Measurements from ENCODE around the gene AMMECR1.

The AMMECR1 gene

GRCh38 chrX:110286106-110286505 is 31.8 kb downstream of the AMMECR1 start:
- H3F3A ChIP-seq (ENCODE audit: low read depth) = no peaks in the 10 kb centered on the region
- H3K79me2 ChIP-seq (ENCODE audit: insufficient read depth, low read length) = 0 out of 2 replicates have a peak, but pooled peaks cover 4% of the 10 kb centered on the region
- H3K9me3 ChIP-seq (ENCODE audit: insufficient read depth, low read depth, low read length) = no peaks in the 10 kb centered on the region; the same call in 1 of the 2 replicates
- H3K9ac ChIP-seq (ENCODE audit: low read depth, low read length, poor library complexity, severe bottlenecking) = no peak overlapping the region
- no peak overlapping the region for H3K4me3 ChIP-seq (ENCODE audit: low read length, poor library complexity, severe bottlenecking)
- no peaks in the 10 kb centered on the region for H3K36me3 ChIP-seq (ENCODE audit: insufficient read depth, low read length)
- peaks cover 2% of the 10 kb centered on the region for H3K4me1 ChIP-seq (ENCODE audit: insufficient read depth, low read length, poor library complexity, severe bottlenecking)
- H3K9me2 ChIP-seq (replicated peaks; ENCODE audit: low read depth, low read length) = no peaks in the 10 kb centered on the region
- no peak overlapping the region for H2AFZ ChIP-seq (ENCODE audit: low read length)
- no peak overlapping the region for H3K4me2 ChIP-seq (ENCODE audit: low read depth, low read length, poor library complexity, severe bottlenecking)
- H3K27me3 ChIP-seq (ENCODE audit: insufficient read depth, low read length, poor library complexity, severe bottlenecking) = no peaks in the 10 kb centered on the region
- TF ChIP-seq CTCF (conservative IDR thresholded peaks at IDR 0.05; ENCODE audit: low read length) = no peak
- TF ChIP-seq EZH2phosphoT487 (IDR thresholded peaks at IDR 0.05; ENCODE audit: borderline replicate concordance) = no peak
- H4K20me1 ChIP-seq (ENCODE audit: insufficient read depth, low read length, poor library complexity, severe bottlenecking) = no peaks in the 10 kb centered on the region

- H3F3A ChIP-seq (ENCODE audit: low read depth) = no peaks in the 10 kb centered on the region
- 0 out of 2 replicates have a peak, but pooled peaks cover 4% of the 10 kb centered on the region for H3K79me2 ChIP-seq (ENCODE audit: insufficient read depth, low read length)
- H3K9me3 ChIP-seq (ENCODE audit: insufficient read depth, low read depth, low read length) = no peaks in the 10 kb centered on the region; the same call in 1 of the 2 replicates
- H3K4me3 ChIP-seq (ENCODE audit: low read length, poor library complexity, severe bottlenecking) = no peak overlapping the region
- H2AFZ ChIP-seq (ENCODE audit: low read length) = no peak overlapping the region
- no peaks in the 10 kb centered on the region for H3K27me3 ChIP-seq (ENCODE audit: insufficient read depth, low read length, poor library complexity, severe bottlenecking)
- peaks cover 2% of the 10 kb centered on the region for H3K4me1 ChIP-seq (ENCODE audit: insufficient read depth, low read length, poor library complexity, severe bottlenecking)
- TF ChIP-seq CTCF (conservative IDR thresholded peaks at IDR 0.05; ENCODE audit: low read length) (no peak), EZH2phosphoT487 (IDR thresholded peaks at IDR 0.05; ENCODE audit: borderline replicate concordance) (no peak)
- H3K9ac ChIP-seq (ENCODE audit: low read depth, low read length, poor library complexity, severe bottlenecking) = no peak overlapping the region
- no peak overlapping the region for H3K4me2 ChIP-seq (ENCODE audit: low read depth, low read length, poor library complexity, severe bottlenecking)
- H3K9me2 ChIP-seq (replicated peaks; ENCODE audit: low read depth, low read length) = no peaks in the 10 kb centered on the region
- H3K36me3 ChIP-seq (ENCODE audit: insufficient read depth, low read length) = no peaks in the 10 kb centered on the region
- H4K20me1 ChIP-seq (ENCODE audit: insufficient read depth, low read length, poor library complexity, severe bottlenecking) = no peaks in the 10 kb centered on the region
Measured at GRCh38 chrX:110284159-110284558, 33.7 kb downstream of the AMMECR1 start.

- Histone ChIP-seq H3K9me2 (replicated peaks; ENCODE audit: low read depth, low read length) (no peaks in the 10 kb centered on the region), H4K20me1 (ENCODE audit: insufficient read depth, low read length, poor library complexity, severe bottlenecking) (no peaks in the 10 kb centered on the region), H2AFZ (ENCODE audit: low read length) (no peak overlapping the region), H3K4me1 (ENCODE audit: insufficient read depth, low read length, poor library complexity, severe bottlenecking) (peaks cover 13% of the 10 kb centered on the region), H3K4me3 (ENCODE audit: low read length, poor library complexity, severe bottlenecking) (no peak overlapping the region), H3K27me3 (ENCODE audit: insufficient read depth, low read length, poor library complexity, severe bottlenecking) (no peaks in the 10 kb centered on the region), H3K36me3 (ENCODE audit: insufficient read depth, low read length) (no peaks in the 10 kb centered on the region), H3K9ac (ENCODE audit: low read depth, low read length, poor library complexity, severe bottlenecking) (no peak overlapping the region), H3K79me2 (ENCODE audit: insufficient read depth, low read length) (0 out of 2 replicates have a peak, but pooled peaks cover 4% of the 10 kb centered on the region), H3F3A (ENCODE audit: low read depth) (no peaks in the 10 kb centered on the region), H3K4me2 (ENCODE audit: low read depth, low read length, poor library complexity, severe bottlenecking) (no peak overlapping the region), H3K9me3 (ENCODE audit: insufficient read depth, low read depth, low read length) (no peaks in the 10 kb centered on the region; the same call in 1 of the 2 replicates)
- TF ChIP-seq CTCF (conservative IDR thresholded peaks at IDR 0.05; ENCODE audit: low read length) (no peak), EZH2phosphoT487 (IDR thresholded peaks at IDR 0.05; ENCODE audit: borderline replicate concordance) (no peak)
Measured at GRCh38 chrX:110282922-110283321, 35.0 kb downstream of the AMMECR1 start.

Measured in Loucy (cell line).